ENCODE results near the gene TRAM2. TPM values are rescaled to one million over a fixed set of nuclear protein-coding genes. Genes with fewer than 3 reads are reported as not detected.
A peak's percentile ranks its signal among the peaks of the same experiment; 100 is the strongest.

TRAM2 gene
- total and polyA plus RNA-seq, 2 of the 13 experiments (the other 11 are each of a cell fraction or from before 2014, with no cell fraction given), result 49.1 to 72.5 TPM

GRCh38 chr6:52576392-52577021, 353 bp downstream of the TRAM2 start (continued):
- TF ChIP-seq ZBTB34 (CRISPR knock-in tag; IDR thresholded peaks at IDR 0.05), result no peak
- TF ChIP-seq ZNF335 (CRISPR knock-in tag; IDR thresholded peaks at IDR 0.05), result no peak
- no peak for TF ChIP-seq ZBTB20 (CRISPR knock-in tag; IDR thresholded peaks at IDR 0.05; ENCODE audit: borderline replicate concordance, low read depth)
- TF ChIP-seq ZBTB7B (CRISPR knock-in tag; IDR thresholded peaks at IDR 0.05), result peak; percentile 63
- TF ChIP-seq NFAT5 (CRISPR knock-in tag; IDR thresholded peaks at IDR 0.05), result peak; percentile 74; the same call in 1 of the 2 replicates
- TF ChIP-seq ZNF512 (CRISPR knock-in tag; IDR thresholded peaks at IDR 0.05), result no peak; the same call in 1 of the 2 replicates
- no peak; the same call in 1 of the 2 replicates for TF ChIP-seq ZNF205 (CRISPR knock-in tag; IDR thresholded peaks at IDR 0.05)
- peak; percentile 52; the same call in 1 of the 2 replicates for TF ChIP-seq ZNF710 (CRISPR knock-in tag; IDR thresholded peaks at IDR 0.05; ENCODE audit: borderline replicate concordance)
- TF ChIP-seq ZBTB4 (CRISPR knock-in tag; IDR thresholded peaks at IDR 0.05; ENCODE audit: borderline replicate concordance), result peak; percentile 24; the same call in 1 of the 2 replicates
- TF ChIP-seq ARID2 (CRISPR knock-in tag; IDR thresholded peaks at IDR 0.05; ENCODE audit: borderline replicate concordance), result no peak
- peak; percentile 45; the same call in 1 of the 2 replicates for TF ChIP-seq GATAD2A (CRISPR knock-in tag; IDR thresholded peaks at IDR 0.05)
- TF ChIP-seq THAP7 (CRISPR knock-in tag; IDR thresholded peaks at IDR 0.05), result peak; percentile 90
- peak; percentile 71 for TF ChIP-seq CEBPG (CRISPR knock-in tag; IDR thresholded peaks at IDR 0.05)
- 0 out of 2 replicates have a peak, but pooled peaks have one; percentile 3 for TF ChIP-seq GTF3A (CRISPR knock-in tag; conservative IDR thresholded peaks at IDR 0.05)

Measured in HepG2 (cell line).